Smooth muscle cell (in vitro differentiated cells): Measurements from ENCODE around the gene NEBL. TPM values are rescaled to one million over a fixed set of nuclear protein-coding genes. Genes with fewer than 3 reads are reported as not detected.

Experiments
- DNase-seq: peaks from one replicate; lab custom pipeline; 2025; ENCODE audit not compliant: unreplicated experiment; lab: John Stamatoyannopoulos, UW
- H2AFZ ChIP-seq: fragments of 200-600 bp; sonication (generic); 2 replicates; pipeline ENCODE4 v1.6.0; 2016; ENCODE audit warnings: antibody characterized with exemption, low read depth, mild to moderate bottlenecking
- H3F3A ChIP-seq: fragments of 200-600 bp; sonication (generic); 2 replicates; pipeline ENCODE4 v1.6.0; 2017; ENCODE audit warnings: antibody characterized with exemption, low read depth
- H3K27ac ChIP-seq: fragments of 200-600 bp; sonication (generic); 2 replicates; pipeline ENCODE4 v1.5.1; 2016; ENCODE audit warnings: low read depth, mild to moderate bottlenecking
- H3K27me3 ChIP-seq: fragments of 200-600 bp; sonication (generic); 2 replicates; pipeline ENCODE4 v1.6.1; 2016; ENCODE audit warnings: low read depth, mild to moderate bottlenecking
- H3K36me3 ChIP-seq: fragments of 200-600 bp; sonication (generic); 2 replicates; pipeline ENCODE4 v1.5.1; 2016; ENCODE audit warnings: low read depth
- H3K4me1 ChIP-seq: fragments of 200-600 bp; sonication (generic); 2 replicates; pipeline ENCODE4 v1.5.1; 2016; ENCODE audit warnings: low read depth
- H3K4me2 ChIP-seq: fragments of 200-600 bp; sonication (generic); 2 replicates; pipeline ENCODE4 v1.6.0; 2016; ENCODE audit warnings: mild to moderate bottlenecking
- H3K4me3 ChIP-seq: fragments of 200-600 bp; sonication (generic); 2 replicates; pipeline ENCODE4 v1.5.1; 2016; ENCODE audit warnings: mild to moderate bottlenecking
- H3K79me2 ChIP-seq: fragments of 200-600 bp; sonication (generic); 2 replicates; pipeline ENCODE4 v1.6.0; 2016; ENCODE audit warnings: low read depth, mild to moderate bottlenecking
- H3K9ac ChIP-seq: fragments of 200-600 bp; sonication (generic); 2 replicates; pipeline ENCODE4 v1.6.0; 2016; ENCODE audit warnings: low read depth
- H3K9me3 ChIP-seq: fragments of 200-600 bp; sonication (generic); replicated peaks from 2 replicates; pipeline ENCODE4 v1.5.1; 2016; ENCODE audit warnings: low read depth
- H4K20me1 ChIP-seq: fragments of 200-600 bp; sonication (generic); 2 replicates; pipeline ENCODE4 v1.6.0; 2016; ENCODE audit warnings: low read depth
- CTCF ChIP-seq: fragments of 200-600 bp; sonication (generic); IDR thresholded peaks from 2 replicates; pipeline ENCODE4 v1.5.1; 2017; ENCODE audit warnings: borderline replicate concordance, mild to moderate bottlenecking, antibody characterized with exemption; ENCODE audit not compliant: insufficient read depth, poor library complexity, severe bottlenecking
- WGBS: methylation state at CpG from one replicate; pipeline ENCODE4 v1.1.7; 2016; ENCODE audit warnings: low lambda C conversion rate; 5-methylcytosine and 5-hydroxymethylcytosine counted together
- polyA plus RNA-seq: library from polyadenylated mRNA; unstranded; fragments of >200 nt; fragmentation: Nextera tagmentation; extraction: Ambion mirVana; gene quantifications from 2 replicates; pipeline ENCODE4 v1.2.1, GENCODE V29; 2016
- total RNA-seq: library from RNA; depleted of rRNA; stranded (reverse); fragments of >200 nt; gene quantifications from 2 replicates; pipeline ENCODE4 v1.2.3, GENCODE V29; 2014

Gene NEBL
- total and polyA plus RNA-seq, 2 experiments from 2014 or later: 1.8 to 12.8 TPM

DNA sequence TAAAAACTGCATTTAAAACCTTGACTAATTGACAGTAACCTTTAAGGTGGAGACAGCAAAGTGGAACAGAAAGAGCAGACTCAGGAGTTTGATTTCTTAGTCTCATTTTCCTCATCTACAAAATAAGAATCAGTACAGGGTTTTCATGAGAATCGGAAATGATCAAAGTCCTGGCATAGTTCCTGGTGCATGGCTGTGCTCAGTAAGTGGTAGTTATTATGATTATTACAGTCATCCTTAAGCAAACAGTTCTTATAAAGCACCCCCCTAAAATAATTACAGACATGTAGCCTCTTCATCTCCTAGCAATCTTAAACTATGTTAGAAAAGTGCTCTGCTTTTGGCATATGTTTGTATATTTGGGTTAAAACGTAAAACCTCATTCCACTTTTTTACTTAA lies 18.0 kb downstream of the NEBL start:
- Histone ChIP-seq H3K79me2 (no peaks in the 10 kb centered on the region), H3K9me3 (no peaks in the 10 kb centered on the region), H3K4me1 (no peaks in the 10 kb centered on the region), H3K4me2 (no peak overlapping the region), H2AFZ (no peak overlapping the region), H3K9ac (no peak overlapping the region), H3K36me3 (no peaks in the 10 kb centered on the region), H4K20me1 (no peaks in the 10 kb centered on the region), H3F3A (no peaks in the 10 kb centered on the region), H3K27me3 (no peaks in the 10 kb centered on the region), H3K27ac (no peak overlapping the region), H3K4me3 (no peak overlapping the region)
- WGBS: 93% methylated on average over 2 of the region's 2 CpGs
- no peak for DNase-seq
- no peak for TF ChIP-seq CTCF

DNA sequence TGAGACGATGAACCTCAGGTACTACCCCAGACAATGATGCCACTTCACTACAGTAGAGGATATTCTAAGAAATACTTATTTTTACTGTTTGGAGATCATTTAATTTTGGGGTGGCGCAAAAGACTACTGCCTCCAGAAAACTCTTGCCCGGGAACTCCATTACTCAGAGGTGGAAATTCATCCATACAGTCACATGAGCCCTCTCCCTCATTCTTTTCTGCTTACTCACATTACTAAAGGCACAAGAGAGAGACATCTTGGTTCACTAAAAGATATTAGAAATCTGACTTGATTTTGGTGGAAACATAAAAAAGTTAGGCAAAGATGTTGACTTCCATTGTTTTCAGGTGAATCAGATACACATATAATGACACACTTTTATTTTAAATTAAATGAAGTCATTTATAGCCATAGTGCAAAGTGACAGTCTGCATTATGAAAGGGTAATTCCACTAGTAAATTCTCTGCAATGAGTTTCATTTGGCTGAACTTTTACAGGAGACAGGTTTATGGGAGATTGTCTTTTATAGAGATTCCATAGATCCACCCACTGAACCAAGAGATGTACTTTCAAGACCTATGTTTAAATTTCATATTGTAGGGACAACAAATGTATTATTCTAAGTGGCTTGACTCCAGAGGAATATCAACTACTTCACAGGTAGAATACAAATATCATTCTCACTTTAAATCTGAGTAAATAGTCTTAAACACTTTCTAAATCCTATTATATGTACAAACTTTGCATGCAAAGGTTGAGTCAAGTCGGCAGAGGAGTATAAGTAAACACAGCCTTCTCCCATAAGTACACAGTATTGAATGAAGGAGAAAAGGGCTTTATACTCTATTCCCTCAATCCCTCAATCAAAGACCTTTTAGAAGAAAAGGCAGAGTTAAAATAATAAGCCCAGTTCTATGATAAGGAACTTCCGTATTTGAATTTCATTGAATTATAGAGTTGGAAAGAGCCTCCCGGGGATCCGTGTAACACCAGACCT lies 18.8 kb downstream of the NEBL start:
- H3K36me3 ChIP-seq: no peaks in the 10 kb centered on the region
- no peaks in the 10 kb centered on the region for H3K9me3 ChIP-seq
- no peak for DNase-seq
- no peak for TF ChIP-seq CTCF
- no peaks in the 10 kb centered on the region for H4K20me1 ChIP-seq
- no peak overlapping the region for H3K4me2 ChIP-seq
- no peak overlapping the region for H3K27ac ChIP-seq
- H3K79me2 ChIP-seq: no peaks in the 10 kb centered on the region
- H3F3A ChIP-seq: no peaks in the 10 kb centered on the region
- H3K4me3 ChIP-seq: no peak overlapping the region
- no peak overlapping the region for H3K9ac ChIP-seq
- no peak overlapping the region for H2AFZ ChIP-seq
- no peaks in the 10 kb centered on the region for H3K27me3 ChIP-seq
- 87% methylated on average over 7 of the region's 7 CpGs for WGBS
- H3K4me1 ChIP-seq: no peaks in the 10 kb centered on the region

DNA sequence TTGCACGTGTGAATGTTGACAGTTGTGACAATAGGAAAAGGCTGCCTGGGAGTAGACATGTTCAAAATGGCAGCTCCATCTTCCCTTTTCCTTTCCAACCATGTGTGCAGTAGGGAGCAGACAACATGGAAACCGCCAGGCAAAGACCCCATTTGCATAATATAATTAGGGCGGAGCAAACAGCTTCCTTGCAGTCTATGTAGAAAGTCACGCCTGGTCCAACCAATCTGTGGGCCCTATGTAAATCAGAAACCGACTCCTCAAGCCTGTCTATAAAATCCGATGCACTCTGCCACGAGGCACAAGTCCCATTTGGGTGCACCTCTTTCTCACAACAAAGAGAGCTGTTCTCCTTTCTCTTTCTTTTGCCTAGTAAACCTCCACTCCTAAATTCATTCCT lies 19.6 kb downstream of the NEBL start:
- no peaks in the 10 kb centered on the region for H3K79me2 ChIP-seq
- no peaks in the 10 kb centered on the region for H3K9me3 ChIP-seq
- H3F3A ChIP-seq: no peaks in the 10 kb centered on the region
- no peak overlapping the region for H3K27ac ChIP-seq
- H2AFZ ChIP-seq: no peak overlapping the region
- DNase-seq: no peak
- H3K4me1 ChIP-seq: no peaks in the 10 kb centered on the region
- H3K36me3 ChIP-seq: no peaks in the 10 kb centered on the region
- H3K4me2 ChIP-seq: no peak overlapping the region
- no peaks in the 10 kb centered on the region for H4K20me1 ChIP-seq
- 82% methylated on average over 7 of the region's 7 CpGs for WGBS
- no peak overlapping the region for H3K4me3 ChIP-seq
- H3K27me3 ChIP-seq: no peaks in the 10 kb centered on the region
- TF ChIP-seq CTCF: no peak
- no peak overlapping the region for H3K9ac ChIP-seq

- Histone ChIP-seq H4K20me1 (no peaks in the 10 kb centered on the region), H3K9ac (no peak overlapping the region), H3K27me3 (no peaks in the 10 kb centered on the region), H3K27ac (no peak overlapping the region), H3K79me2 (no peaks in the 10 kb centered on the region), H3K4me3 (no peak overlapping the region), H3K4me2 (no peak overlapping the region), H3F3A (no peaks in the 10 kb centered on the region), H2AFZ (no peak overlapping the region), H3K4me1 (no peaks in the 10 kb centered on the region), H3K9me3 (no peaks in the 10 kb centered on the region), H3K36me3 (no peaks in the 10 kb centered on the region)
- TF ChIP-seq CTCF: no peak
- WGBS: 93% methylated on average over 2 of the region's 2 CpGs
- DNase-seq: no peak
Measured at GRCh38 chr10:20874261-20874660, 22.9 kb downstream of the NEBL start.
